NB4 (cell line): ENCODE results near the gene ZNF530.

ENCODE experiments used
- DNase-seq: peaks from one replicate; pipeline ENCODE4 v3.0.0; 2010; ENCODE audit warnings: low read depth
- H3K4me3 ChIP-seq: one replicate; pipeline ENCODE4 v1.5.1; 2011; ENCODE audit warnings: mild to moderate bottlenecking, low read depth, low read length, moderate library complexity
- CTCF ChIP-seq: IDR thresholded peaks from one replicate; pipeline ENCODE4 v1.5.1; 2012; ENCODE audit warnings: low read depth, low read length
- MAX ChIP-seq: IDR thresholded peaks from 2 replicates; pipeline ENCODE4 v1.6.1; 2011; ENCODE audit warnings: low read depth, low read length
- MYC ChIP-seq: IDR thresholded peaks from 2 replicates; pipeline ENCODE4 v1.6.1; 2011; ENCODE audit warnings: low read depth, low read length
- POLR2A ChIP-seq: IDR thresholded peaks from 2 replicates; pipeline ENCODE4 v1.6.1; 2011; ENCODE audit warnings: mild to moderate bottlenecking; ENCODE audit not compliant: insufficient read length; ENCODE audit errors: extremely low read depth

ZNF530 gene

GRCh38 chr19:57606931-57607330, 7.2 kb downstream of the ZNF530 start:
- TF ChIP-seq POLR2A (no peak), CTCF (no peak), MYC (no peak), MAX (no peak)
- no peak for DNase-seq
- no peak overlapping the region for H3K4me3 ChIP-seq

GRCh38 chr19:57611113-57611512, 11.4 kb downstream of the ZNF530 start:
- no peak for TF ChIP-seq POLR2A
- TF ChIP-seq CTCF: no peak
- no peak for TF ChIP-seq MAX
- TF ChIP-seq MYC: no peak
- DNase-seq: no peak
- H3K4me3 ChIP-seq: no peak overlapping the region

GRCh38 chr19:57613941-57614743, 14.5 kb downstream of the ZNF530 start, which contains the start of gene ZNF134:
TSS of gene ZNF134 (plus strand) at chr19:57614242. CDS start at chr19:57619469, 5,227 bp downstream.
- DNase-seq: peak; percentile 89
- peak within 1 kb of the TSS; percentile 81 for H3K4me3 ChIP-seq
- TF ChIP-seq POLR2A (peak; percentile 65), MYC (peak; percentile 50), MAX (peak; percentile 71), CTCF (no peak)

GRCh38 chr19:57615346-57615745, 15.7 kb downstream of the ZNF530 start:
- DNase-seq: no peak
- no peak for TF ChIP-seq CTCF
- no peak for TF ChIP-seq POLR2A
- no peak for TF ChIP-seq MAX
- no peak for TF ChIP-seq MYC
- peak overlapping the region; percentile 81 for H3K4me3 ChIP-seq

GRCh38 chr19:57620673-57621348, 21.1 kb downstream of the ZNF530 start:
- H3K4me3 ChIP-seq: no peak overlapping the region
- TF ChIP-seq MYC (no peak), CTCF (no peak), MAX (no peak), POLR2A (no peak)
- peak; percentile 6 for DNase-seq
